Measurements from ENCODE around the gene ATN1. TPM values are rescaled to one million over a fixed set of nuclear protein-coding genes. Genes with fewer than 3 reads are reported as not detected.

The ATN1 gene
- polyA plus RNA-seq, 1 experiment = 15.9 TPM

DNA sequence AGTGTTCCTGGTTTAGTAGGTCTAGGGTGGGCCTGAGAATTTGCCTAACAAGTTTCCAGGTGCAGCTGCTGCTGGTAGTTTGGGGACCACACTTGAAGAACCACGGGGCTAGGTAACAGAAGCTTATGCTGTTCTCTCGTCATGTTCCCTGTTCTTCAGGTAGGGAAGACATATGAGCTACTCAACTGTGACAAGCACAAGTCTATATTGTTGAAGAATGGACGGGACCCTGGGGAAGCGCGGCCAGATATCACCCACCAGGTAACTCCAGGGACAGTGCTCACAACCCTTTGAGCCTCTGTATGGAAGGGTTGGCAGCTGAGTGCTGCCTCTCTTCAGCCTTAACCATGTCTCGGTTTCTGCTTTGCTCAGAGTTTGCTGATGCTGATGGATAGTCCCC, 46.4 kb downstream of the ATN1 start:
- peaks cover 21% of the 10 kb centered on the region for H3K36me3 ChIP-seq (ENCODE audit: control insufficient read depth, insufficient read depth, low read length)
- no peaks in the 10 kb centered on the region for H3K27me3 ChIP-seq (ENCODE audit: control insufficient read depth, insufficient read depth, low read length)
- ChIA-PET POLR2A (no interaction called here), CTCF (interaction anchor here (0.6 to 3.0 kb wide), 5 partner anchors 9 to 172 kb away, joined by 3 to 23 read pairs (median 3); partner anchors contain the start of genes C12orf57, LPCAT3 and RNU7-1)
- TF ChIP-seq, protein P1, sequence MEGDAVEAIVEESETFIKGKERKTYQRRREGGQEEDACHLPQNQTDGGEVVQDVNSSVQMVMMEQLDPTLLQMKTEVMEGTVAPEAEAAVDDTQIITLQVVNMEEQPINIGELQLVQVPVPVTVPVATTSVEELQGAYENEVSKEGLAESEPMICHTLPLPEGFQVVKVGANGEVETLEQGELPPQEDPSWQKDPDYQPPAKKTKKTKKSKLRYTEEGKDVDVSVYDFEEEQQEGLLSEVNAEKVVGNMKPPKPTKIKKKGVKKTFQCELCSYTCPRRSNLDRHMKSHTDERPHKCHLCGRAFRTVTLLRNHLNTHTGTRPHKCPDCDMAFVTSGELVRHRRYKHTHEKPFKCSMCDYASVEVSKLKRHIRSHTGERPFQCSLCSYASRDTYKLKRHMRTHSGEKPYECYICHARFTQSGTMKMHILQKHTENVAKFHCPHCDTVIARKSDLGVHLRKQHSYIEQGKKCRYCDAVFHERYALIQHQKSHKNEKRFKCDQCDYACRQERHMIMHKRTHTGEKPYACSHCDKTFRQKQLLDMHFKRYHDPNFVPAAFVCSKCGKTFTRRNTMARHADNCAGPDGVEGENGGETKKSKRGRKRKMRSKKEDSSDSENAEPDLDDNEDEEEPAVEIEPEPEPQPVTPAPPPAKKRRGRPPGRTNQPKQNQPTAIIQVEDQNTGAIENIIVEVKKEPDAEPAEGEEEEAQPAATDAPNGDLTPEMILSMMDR (IDR thresholded peaks at IDR 0.05; ENCODE audit: insufficient read depth, low read depth, low read length) = no peak
- no peak overlapping the region for H3K4me3 ChIP-seq (ENCODE audit: low read depth, low read length)
- no peak for DNase-seq (ENCODE audit: low read depth)

DNA sequence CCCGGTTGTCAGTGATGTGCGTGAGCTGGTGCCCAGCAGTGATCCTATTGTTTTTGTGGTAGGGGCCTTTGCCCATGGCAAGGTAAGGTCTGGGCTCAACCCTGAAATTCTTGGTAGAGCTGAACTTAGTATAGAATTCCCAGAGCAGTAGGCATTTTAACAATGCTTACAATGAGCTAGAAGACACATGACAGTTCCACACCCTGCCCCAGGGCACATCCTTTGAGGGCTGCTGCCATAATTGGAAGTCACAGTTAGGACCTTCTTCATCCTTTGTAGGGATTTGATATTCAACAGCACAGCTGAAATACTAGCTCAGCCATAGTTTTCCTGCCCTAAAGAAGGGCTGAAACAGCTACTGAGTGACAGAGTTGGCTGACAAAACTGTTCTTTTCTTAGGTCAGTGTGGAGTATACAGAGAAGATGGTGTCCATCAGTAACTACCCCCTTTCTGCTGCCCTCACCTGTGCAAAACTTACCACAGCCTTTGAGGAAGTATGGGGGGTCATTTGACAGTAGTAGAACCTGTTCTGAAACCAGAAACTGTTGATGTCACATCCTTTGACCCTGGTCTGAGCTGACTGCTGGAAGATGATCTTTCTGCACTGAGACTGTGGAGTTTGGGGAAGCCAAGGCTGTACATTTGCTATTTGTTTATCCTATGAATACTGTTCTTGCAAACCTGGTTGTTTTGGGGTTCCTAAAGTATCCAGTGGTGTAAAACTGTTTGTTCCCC, 47.7 kb downstream of the ATN1 start:
- DNase-seq (ENCODE audit: low read depth) = no peak
- ChIA-PET CTCF (interaction anchor here (0.7 to 3.0 kb wide), 3 partner anchors 10 to 43 kb away, joined by 3 to 23 read pairs (median 3); partner anchors contain the start of gene LPCAT3), POLR2A (no interaction called here)
- Histone ChIP-seq H3K36me3 (ENCODE audit: control insufficient read depth, insufficient read depth, low read length) (peaks cover 21% of the 10 kb centered on the region), H3K27me3 (ENCODE audit: control insufficient read depth, insufficient read depth, low read length) (no peaks in the 10 kb centered on the region), H3K4me3 (ENCODE audit: low read depth, low read length) (no peak overlapping the region)
- TF ChIP-seq, protein P1 (IDR thresholded peaks at IDR 0.05; ENCODE audit: insufficient read depth, low read depth, low read length) = no peak

DNA sequence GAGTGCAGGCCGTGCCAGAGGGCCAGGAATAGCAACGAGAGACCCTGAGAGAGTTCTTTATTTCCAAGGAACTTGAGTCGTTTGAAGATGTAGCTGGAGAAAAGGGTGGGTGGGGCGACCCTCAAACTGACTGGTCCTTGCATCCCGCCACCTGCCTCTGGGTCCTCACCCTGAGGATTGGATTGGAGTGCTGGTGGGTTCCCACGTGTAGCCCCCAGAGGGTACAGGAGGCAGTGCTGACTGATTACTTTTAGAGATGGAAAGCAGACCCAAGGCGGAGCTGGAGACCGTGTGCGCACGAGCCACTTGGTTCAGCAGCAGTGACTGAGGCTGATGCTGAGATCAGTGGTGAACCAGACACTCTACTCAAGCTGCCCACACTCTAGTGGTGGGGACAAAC, 49.9 kb downstream of the ATN1 start:
- Histone ChIP-seq H3K27me3 (ENCODE audit: control insufficient read depth, insufficient read depth, low read length) (no peaks in the 10 kb centered on the region), H3K4me3 (ENCODE audit: low read depth, low read length) (no peak overlapping the region), H3K36me3 (ENCODE audit: control insufficient read depth, insufficient read depth, low read length) (peaks cover 23% of the 10 kb centered on the region)
- POLR2A ChIA-PET = no interaction called here
- CTCF ChIA-PET = interaction anchor here (1.0 to 1.8 kb wide), 4 partner anchors 9 to 52 kb away, joined by 3 to 4 read pairs (median 4); no protein-coding TSS in a partner anchor
- DNase-seq (ENCODE audit: low read depth) = no peak
- TF ChIP-seq, protein P1 (IDR thresholded peaks at IDR 0.05; ENCODE audit: insufficient read depth, low read depth, low read length) = no peak

DNA sequence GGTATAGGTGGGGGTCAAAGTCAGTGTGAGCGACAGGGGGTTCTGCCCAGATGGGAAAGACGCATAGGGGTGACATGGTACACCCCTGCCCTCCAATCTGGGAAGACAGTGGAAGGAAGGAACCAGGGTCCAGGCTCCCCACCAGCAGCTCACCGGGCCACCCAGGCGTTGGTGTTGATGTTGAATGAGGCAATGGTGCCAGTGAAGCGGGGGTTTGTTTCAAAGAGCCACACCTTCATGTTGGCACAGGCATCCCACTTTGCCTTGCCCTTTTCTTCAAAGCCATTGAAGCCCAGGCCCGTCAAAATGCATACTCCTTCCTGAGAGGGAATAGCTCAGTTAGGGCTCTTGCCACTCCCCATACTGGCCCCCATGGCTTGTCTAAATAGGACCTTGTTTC, 50.4 kb downstream of the ATN1 start:
- H3K36me3 ChIP-seq (ENCODE audit: control insufficient read depth, insufficient read depth, low read length) = peaks cover 23% of the 10 kb centered on the region
- ChIA-PET POLR2A (no interaction called here), CTCF (interaction anchor here (1.0 to 1.8 kb wide), 5 partner anchors 9 to 130 kb away, joined by 3 to 4 read pairs (median 3); no protein-coding TSS in a partner anchor)
- no peaks in the 10 kb centered on the region for H3K27me3 ChIP-seq (ENCODE audit: control insufficient read depth, insufficient read depth, low read length)
- DNase-seq (ENCODE audit: low read depth) = no peak
- TF ChIP-seq, protein P1 (IDR thresholded peaks at IDR 0.05; ENCODE audit: insufficient read depth, low read depth, low read length) = no peak
- no peak overlapping the region for H3K4me3 ChIP-seq (ENCODE audit: low read depth, low read length)

DNA sequence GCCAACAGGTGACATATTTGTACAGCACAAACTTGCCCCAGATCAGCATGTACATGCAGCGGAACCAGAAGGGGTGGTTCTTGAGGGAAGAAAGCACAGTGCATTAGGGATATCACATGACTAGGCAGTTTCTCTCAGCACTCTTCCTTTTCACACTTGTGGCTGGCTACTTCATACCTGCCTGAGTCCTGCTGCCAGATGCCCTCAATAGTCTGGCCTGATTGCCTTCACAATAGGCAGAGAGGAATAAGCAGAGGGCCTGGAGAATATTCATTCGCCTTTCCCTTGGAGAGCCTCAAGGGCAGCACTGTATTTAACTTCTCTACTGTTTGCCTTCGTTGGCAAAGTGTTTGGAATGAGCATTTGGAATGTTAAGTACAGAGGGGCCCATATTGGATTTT, 50.9 kb downstream of the ATN1 start:
- H3K27me3 ChIP-seq (ENCODE audit: control insufficient read depth, insufficient read depth, low read length) = no peaks in the 10 kb centered on the region
- no peak for DNase-seq (ENCODE audit: low read depth)
- CTCF ChIA-PET = interaction anchor here (1.2 to 1.3 kb wide), 2 partner anchors 13 to 130 kb away, joined by 3 to 4 read pairs; no protein-coding TSS in a partner anchor
- peaks cover 23% of the 10 kb centered on the region for H3K36me3 ChIP-seq (ENCODE audit: control insufficient read depth, insufficient read depth, low read length)
- POLR2A ChIA-PET = no interaction called here
- TF ChIP-seq, protein P1 (IDR thresholded peaks at IDR 0.05; ENCODE audit: insufficient read depth, low read depth, low read length) = no peak
- H3K4me3 ChIP-seq (ENCODE audit: low read depth, low read length) = no peak overlapping the region
